Left ventricle myocardium inferior (tissue), 1 donor: Measurements from ENCODE around the gene RPP21. TPM values are rescaled to one million over a fixed set of nuclear protein-coding genes. Genes with fewer than 3 reads are reported as not detected.
A peak's percentile ranks its signal among the peaks of the same experiment; 100 is the strongest.

Experiments used
- DNase-seq: peaks from one replicate; pipeline ENCODE4 v3.0.0-alpha.2; 2020
- H3K27ac ChIP-seq: fragments of 200-600 bp; replicated peaks from 2 replicates; pipeline ENCODE4 v1.8.0; 2021
- H3K27me3 ChIP-seq: fragments of 200-600 bp; 2 replicates; pipeline ENCODE4 v1.8.0; 2021; ENCODE audit warnings: low read depth
- H3K36me3 ChIP-seq: fragments of 200-600 bp; 2 replicates; pipeline ENCODE4 v1.8.0; 2021
- H3K4me1 ChIP-seq: fragments of 200-600 bp; 2 replicates; pipeline ENCODE4 v1.8.0; 2021
- H3K4me3 ChIP-seq: fragments of 200-600 bp; 2 replicates; pipeline ENCODE4 v1.8.0; 2021; ENCODE audit warnings: mild to moderate bottlenecking, moderate library complexity
- H3K9me3 ChIP-seq: fragments of 200-600 bp; replicated peaks from 2 replicates; pipeline ENCODE4 v1.8.0; 2021
- intact Hi-C: fragments of 100-400 bp; cut with micrococcal nuclease; formaldehyde crosslinking; loops from one replicate; pipeline ENCODE4 v1.11.0; 2022
- long read RNA-seq: library from polyadenylated mRNA; unstranded; transcript quantifications from one replicate; pipeline ENCODE4 v2.0.0, GENCODE V29; 2021
- total RNA-seq: library from RNA; stranded (reverse); fragmentation: NEBNext Ultra II Directional; extraction: Animal tissue kit (Norgen Biotek cat#: 25700); gene quantifications from one replicate; pipeline ENCODE4 v1.2.1, GENCODE V29; 2021
- TF ChIP-seq, protein P1 (sequence below): fragments of 200-600 bp; IDR thresholded peaks from 2 replicates; pipeline ENCODE4 v1.8.0; 2021; ENCODE audit warnings: antibody characterized with exemption, mild to moderate bottlenecking, borderline replicate concordance
- donor health status: DM: no; HTN: yes; CAD: no; lungs with severe emphysema.

Gene RPP21
- total RNA-seq: 25.7 TPM
- long read RNA-seq, transcript RPP21-224 (5 exons, 525 nt): major isoform, 16 of 27 reads
- long read RNA-seq, partial matches to known transcripts: 0 of 27 reads
- long read RNA-seq, other reads (novel, unspliced or antisense): 0 of 27 reads

DNA sequence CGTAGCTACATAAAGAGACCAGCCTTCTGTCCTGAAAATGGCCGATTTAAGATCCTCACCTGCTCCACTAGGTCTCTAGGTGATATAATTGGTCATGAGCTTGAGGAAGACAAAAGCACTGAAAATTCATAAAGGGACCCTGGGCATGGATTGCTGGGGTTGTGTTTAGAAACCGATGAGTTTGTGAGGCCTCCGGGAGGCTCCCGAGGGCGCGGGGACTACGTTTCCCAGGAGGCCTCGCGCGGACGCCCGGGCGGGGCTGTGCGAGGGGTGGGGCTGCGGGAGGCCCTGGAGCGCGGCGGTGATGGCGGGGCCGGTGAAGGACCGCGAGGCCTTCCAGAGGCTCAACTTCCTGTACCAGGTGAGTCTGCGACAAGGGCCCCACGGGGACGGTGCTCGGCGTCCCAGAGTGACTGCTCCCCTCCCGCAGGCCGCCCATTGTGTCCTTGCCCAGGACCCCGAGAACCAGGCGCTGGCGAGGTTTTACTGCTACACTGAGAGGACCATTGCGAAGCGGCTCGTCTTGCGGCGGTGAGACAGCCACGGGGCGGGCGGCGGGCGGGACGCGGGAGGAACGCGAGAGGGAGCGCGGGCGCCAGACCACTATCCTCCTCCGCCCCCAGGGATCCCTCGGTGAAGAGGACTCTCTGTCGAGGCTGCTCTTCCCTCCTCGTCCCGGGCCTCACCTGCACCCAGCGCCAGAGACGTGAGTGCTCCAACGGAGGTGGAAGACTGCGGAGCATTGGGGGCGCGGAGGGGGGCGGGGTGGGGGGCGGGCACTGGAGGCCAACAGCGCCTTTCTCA, at the start of gene RPP21:
Gene RPP21 (plus strand): TSS at position 289 of the 804 bp plus-strand sequence. CDS start 16 bp downstream, at position 305.
- Histone ChIP-seq H3K4me3 (peak within 1 kb of the TSS; percentile 78), H3K27ac (peak within 1 kb of the TSS; percentile 91), H3K4me1 (peaks cover 21% of the 10 kb centered on the region), H3K27me3 (no peaks in the 10 kb centered on the region), H3K36me3 (peaks cover 35% of the 10 kb centered on the region), H3K9me3 (no peaks in the 10 kb centered on the region)
- DNase-seq: peak; percentile 88
- TF ChIP-seq, protein P1, sequence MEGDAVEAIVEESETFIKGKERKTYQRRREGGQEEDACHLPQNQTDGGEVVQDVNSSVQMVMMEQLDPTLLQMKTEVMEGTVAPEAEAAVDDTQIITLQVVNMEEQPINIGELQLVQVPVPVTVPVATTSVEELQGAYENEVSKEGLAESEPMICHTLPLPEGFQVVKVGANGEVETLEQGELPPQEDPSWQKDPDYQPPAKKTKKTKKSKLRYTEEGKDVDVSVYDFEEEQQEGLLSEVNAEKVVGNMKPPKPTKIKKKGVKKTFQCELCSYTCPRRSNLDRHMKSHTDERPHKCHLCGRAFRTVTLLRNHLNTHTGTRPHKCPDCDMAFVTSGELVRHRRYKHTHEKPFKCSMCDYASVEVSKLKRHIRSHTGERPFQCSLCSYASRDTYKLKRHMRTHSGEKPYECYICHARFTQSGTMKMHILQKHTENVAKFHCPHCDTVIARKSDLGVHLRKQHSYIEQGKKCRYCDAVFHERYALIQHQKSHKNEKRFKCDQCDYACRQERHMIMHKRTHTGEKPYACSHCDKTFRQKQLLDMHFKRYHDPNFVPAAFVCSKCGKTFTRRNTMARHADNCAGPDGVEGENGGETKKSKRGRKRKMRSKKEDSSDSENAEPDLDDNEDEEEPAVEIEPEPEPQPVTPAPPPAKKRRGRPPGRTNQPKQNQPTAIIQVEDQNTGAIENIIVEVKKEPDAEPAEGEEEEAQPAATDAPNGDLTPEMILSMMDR: no peak
- intact Hi-C loops: no loop called here

DNA sequence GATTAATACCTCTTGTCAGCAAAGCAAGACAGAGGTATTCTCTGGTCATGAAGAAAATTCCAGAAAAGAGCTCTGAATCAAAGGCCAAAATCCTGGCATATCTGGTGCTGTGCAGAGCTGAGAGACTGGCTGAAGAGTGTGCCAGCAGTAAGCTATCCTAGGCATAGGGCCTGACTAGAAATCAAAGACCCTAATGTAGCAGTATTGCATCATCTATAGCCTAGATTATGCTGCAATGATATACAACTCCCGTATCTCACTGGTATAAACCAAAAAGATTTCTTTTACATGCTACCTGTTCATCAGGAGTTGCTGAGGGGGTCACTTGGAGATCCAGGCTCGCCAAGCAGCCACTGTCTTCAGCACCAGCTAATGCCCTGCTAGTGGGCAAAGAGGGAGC, 49.1 kb upstream of the RPP21 start:
- Histone ChIP-seq H3K4me3 (no peak overlapping the region), H3K4me1 (peaks cover 11% of the 10 kb centered on the region), H3K27me3 (no peaks in the 10 kb centered on the region), H3K27ac (no peak overlapping the region), H3K9me3 (no peaks in the 10 kb centered on the region), H3K36me3 (peaks cover 43% of the 10 kb centered on the region)
- intact Hi-C loops: no loop called here
- TF ChIP-seq, protein P1: no peak
- no peak for DNase-seq

DNA sequence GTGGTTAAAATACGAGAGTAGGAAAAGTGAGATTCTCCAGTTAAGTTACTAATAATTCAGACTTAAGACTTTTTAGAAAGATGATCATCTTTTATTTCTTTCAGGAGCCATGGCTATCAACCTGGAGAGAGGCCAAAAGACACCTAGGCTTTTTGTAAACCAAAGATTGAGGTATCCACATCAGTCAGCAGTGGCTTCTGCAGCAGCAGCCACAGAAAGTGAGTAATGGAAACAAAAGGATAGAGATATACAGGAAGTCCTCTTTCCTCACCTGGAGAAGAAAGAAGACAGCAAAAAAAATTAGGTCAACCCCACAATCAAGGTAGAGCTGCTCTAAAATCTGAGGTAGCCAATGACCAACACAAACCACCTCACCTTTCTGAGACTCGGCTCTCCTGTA, 41.0 kb upstream of the RPP21 start:
- Histone ChIP-seq H3K4me3 (no peak overlapping the region), H3K27me3 (no peaks in the 10 kb centered on the region), H3K9me3 (no peaks in the 10 kb centered on the region), H3K27ac (no peak overlapping the region), H3K4me1 (no peaks in the 10 kb centered on the region), H3K36me3 (peaks cover 18% of the 10 kb centered on the region)
- intact Hi-C loops: no loop called here
- TF ChIP-seq, protein P1: no peak
- DNase-seq: no peak

DNA sequence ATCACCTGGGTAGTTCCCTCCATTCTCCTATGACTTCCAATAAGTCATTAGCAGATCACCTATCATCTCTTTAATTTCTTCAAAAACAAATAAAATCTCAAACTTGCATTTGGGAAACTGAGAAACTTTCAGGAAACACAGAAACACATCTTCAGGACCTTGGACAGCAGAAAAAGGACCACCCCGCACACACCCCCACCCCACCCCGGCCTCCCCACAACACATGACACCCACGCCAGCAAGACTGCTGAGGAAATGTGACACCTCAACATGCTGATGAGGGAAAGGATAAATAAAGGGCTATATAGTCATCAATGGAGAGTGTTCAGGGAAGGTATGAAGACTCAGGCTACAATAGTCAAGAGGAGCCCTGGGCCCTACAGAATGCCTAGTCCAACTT, 33.9 kb upstream of the RPP21 start:
- H3K9me3 ChIP-seq: no peaks in the 10 kb centered on the region
- TF ChIP-seq, protein P1: no peak
- H3K4me1 ChIP-seq: no peaks in the 10 kb centered on the region
- no peak for DNase-seq
- H3K4me3 ChIP-seq: no peak overlapping the region
- no peaks in the 10 kb centered on the region for H3K27me3 ChIP-seq
- H3K27ac ChIP-seq: no peak overlapping the region
- intact Hi-C loops: no loop called here
- peaks cover 13% of the 10 kb centered on the region for H3K36me3 ChIP-seq

DNA sequence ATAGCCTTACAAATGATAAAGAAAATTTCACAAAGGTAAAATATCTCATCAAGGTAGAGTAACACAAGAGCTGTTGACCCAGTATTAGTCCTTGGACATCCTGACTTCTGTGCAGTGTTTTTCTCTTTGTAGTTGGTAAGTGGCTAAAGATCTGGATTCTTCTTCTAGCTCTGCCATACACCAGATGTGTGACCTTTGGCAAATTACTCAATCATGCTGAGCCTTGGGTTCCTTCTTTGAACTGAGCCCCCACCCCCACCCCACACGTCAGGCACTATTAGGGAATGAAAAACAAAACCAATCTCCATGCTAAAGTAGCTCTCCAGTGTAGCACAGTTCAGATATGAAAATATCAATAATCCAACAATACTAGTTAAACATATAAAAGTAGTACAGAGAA, 33.3 kb upstream of the RPP21 start:
- no peak for DNase-seq
- TF ChIP-seq, protein P1: no peak
- H3K27me3 ChIP-seq: no peaks in the 10 kb centered on the region

More for the DNA sequence above, 33.3 kb upstream of the RPP21 start:
- H3K27ac ChIP-seq: no peak overlapping the region
- H3K36me3 ChIP-seq: peaks cover 13% of the 10 kb centered on the region
- H3K4me3 ChIP-seq: no peak overlapping the region
- H3K9me3 ChIP-seq: no peaks in the 10 kb centered on the region
- no peaks in the 10 kb centered on the region for H3K4me1 ChIP-seq
- intact Hi-C loops: no loop called here
